Psoas muscle (tissue), 8 donors: Measurements from ENCODE around the gene PRR16. TPM values are rescaled to one million over a fixed set of nuclear protein-coding genes. Genes with fewer than 3 reads are reported as not detected.

Experiments
- ATAC-seq, 4 donors: fragments of 200-7000 bp; cut with Tn5 transposase; one replicate each; pipeline ENCODE4 v1.9.1; 2020; ENCODE audit warnings: moderate library complexity in 3 of 4, mild to moderate bottlenecking in 2 of 4
- DNase-seq, 2 donors: peaks; one replicate each; pipeline ENCODE4 v3.0.0-alpha.2; 2020
- H3K27ac ChIP-seq: fragments of 200-600 bp; one replicate; pipeline ENCODE4 v1.8.0; 2022
- H3K27me3 ChIP-seq, 3 donors: fragments of 200-600 bp in 1 of 3; one replicate each; pipeline versions ENCODE4 v1.6.1 to v1.8.0; 2013 to 2022; ENCODE audit warnings: low read length in 2 of 3, mild to moderate bottlenecking in 2 of 3, moderate library complexity in 1 of 3; ENCODE audit not compliant: insufficient read depth in 3 of 3
- H3K36me3 ChIP-seq, 2 donors: fragments of 200-600 bp in 1 of 2; one replicate each; pipeline versions ENCODE4 v1.6.1 to v1.8.0; 2013 to 2022; ENCODE audit warnings: low read depth in 1 of 2, mild to moderate bottlenecking in 1 of 2, moderate library complexity in 1 of 2; ENCODE audit not compliant: insufficient read depth in 1 of 2
- H3K4me1 ChIP-seq: fragments of 200-600 bp; one replicate; pipeline ENCODE4 v1.8.0; 2022
- H3K4me3 ChIP-seq: fragments of 200-600 bp; one replicate; pipeline ENCODE4 v1.8.0; 2022; ENCODE audit warnings: mild to moderate bottlenecking
- H3K9me3 ChIP-seq: fragments of 200-600 bp; one replicate; pipeline ENCODE4 v1.8.0; 2022
- WGBS, 3 donors: extraction: QIAGEN DNeasy Blood & Tissue Kit; methylation state at CpG; one replicate each; pipeline versions ENCODE4 v1.1.6 to v1.1.7; 2013; 5-methylcytosine and 5-hydroxymethylcytosine counted together
- intact Hi-C, 2 donors: fragments of 100-400 bp; cut with DNase I; formaldehyde crosslinking; loops; one replicate each; pipeline versions ENCODE4 v1.11.0 to v1.14.2; 2022
- polyA plus RNA-seq, 3 donors: library from polyadenylated mRNA; stranded (reverse); fragments of 200-250 nt; gene quantifications; one replicate each; pipeline ENCODE4 v1.2.3, GENCODE V29; 2013
- total RNA-seq, 4 donors: library from RNA; stranded (reverse); fragmentation: NEBNext Ultra II Directional in 2 of 4; extraction: Animal tissue kit (Norgen Biotek cat#: 25700) in 2 of 4; gene quantifications; one replicate each; pipeline versions ENCODE4 v1.2.1 to v1.2.4, GENCODE V29; 2021 to 2023
- TF ChIP-seq, protein P1 (sequence below): fragments of 200-600 bp; IDR thresholded peaks from one replicate; pipeline ENCODE4 v1.8.0; 2022; ENCODE audit warnings: antibody characterized with exemption
- donor health status: healthy with polysubstance abuse.
- donor health status: DM: no; HTN: no; CAD: no; lungs with moderate emphysema.
- donor health status: Bipolar disorder and iron deficiency.
- donor health status: healthy.
- donor health status: DM: yes; HTN: yes; CAD: no.
- donor health status: DM: no; HTN: no; CAD: no.
- donor health status: DM: no; HTN: no; CAD: no.
- donor health status: DM: yes; HTN: yes; CAD: no.

Gene PRR16
- total and polyA plus RNA-seq, 7 donors: 1.3 to 12.1 (median 3.1) TPM

DNA sequence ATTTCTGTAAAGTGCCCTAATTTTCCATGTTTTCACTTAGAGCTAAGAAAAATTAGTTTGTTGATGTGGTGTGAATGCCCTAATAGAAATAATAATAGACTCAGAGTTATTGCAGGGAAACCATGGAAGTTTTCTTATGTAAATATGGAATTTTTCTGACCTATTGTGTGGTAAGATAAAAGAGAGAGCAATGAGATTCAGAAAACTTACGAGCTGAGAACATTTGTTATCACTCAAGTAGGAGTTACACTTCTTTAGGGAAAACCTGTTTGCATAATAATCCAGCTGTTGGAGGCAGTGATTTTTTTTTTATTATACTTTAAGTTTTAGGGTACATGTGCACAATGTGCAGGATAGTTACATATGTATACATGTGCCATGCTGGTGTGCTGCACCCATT, 39.2 kb downstream of the PRR16 start:
- no peaks in the 10 kb centered on the region for H3K36me3 ChIP-seq
- H3K4me3 ChIP-seq: no peak overlapping the region
- no peak for ATAC-seq
- no peaks in the 10 kb centered on the region for H3K4me1 ChIP-seq
- 62 to 82% (median 63%) methylated on average over 1 of the region's 1 CpG for WGBS, 3 donors
- intact Hi-C loops: no loop called here
- DNase-seq: no peak
- no peaks in the 10 kb centered on the region for H3K27me3 ChIP-seq
- TF ChIP-seq, protein P1, sequence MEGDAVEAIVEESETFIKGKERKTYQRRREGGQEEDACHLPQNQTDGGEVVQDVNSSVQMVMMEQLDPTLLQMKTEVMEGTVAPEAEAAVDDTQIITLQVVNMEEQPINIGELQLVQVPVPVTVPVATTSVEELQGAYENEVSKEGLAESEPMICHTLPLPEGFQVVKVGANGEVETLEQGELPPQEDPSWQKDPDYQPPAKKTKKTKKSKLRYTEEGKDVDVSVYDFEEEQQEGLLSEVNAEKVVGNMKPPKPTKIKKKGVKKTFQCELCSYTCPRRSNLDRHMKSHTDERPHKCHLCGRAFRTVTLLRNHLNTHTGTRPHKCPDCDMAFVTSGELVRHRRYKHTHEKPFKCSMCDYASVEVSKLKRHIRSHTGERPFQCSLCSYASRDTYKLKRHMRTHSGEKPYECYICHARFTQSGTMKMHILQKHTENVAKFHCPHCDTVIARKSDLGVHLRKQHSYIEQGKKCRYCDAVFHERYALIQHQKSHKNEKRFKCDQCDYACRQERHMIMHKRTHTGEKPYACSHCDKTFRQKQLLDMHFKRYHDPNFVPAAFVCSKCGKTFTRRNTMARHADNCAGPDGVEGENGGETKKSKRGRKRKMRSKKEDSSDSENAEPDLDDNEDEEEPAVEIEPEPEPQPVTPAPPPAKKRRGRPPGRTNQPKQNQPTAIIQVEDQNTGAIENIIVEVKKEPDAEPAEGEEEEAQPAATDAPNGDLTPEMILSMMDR: no peak
- H3K9me3 ChIP-seq: no peaks in the 10 kb centered on the region
- no peak overlapping the region for H3K27ac ChIP-seq

DNA sequence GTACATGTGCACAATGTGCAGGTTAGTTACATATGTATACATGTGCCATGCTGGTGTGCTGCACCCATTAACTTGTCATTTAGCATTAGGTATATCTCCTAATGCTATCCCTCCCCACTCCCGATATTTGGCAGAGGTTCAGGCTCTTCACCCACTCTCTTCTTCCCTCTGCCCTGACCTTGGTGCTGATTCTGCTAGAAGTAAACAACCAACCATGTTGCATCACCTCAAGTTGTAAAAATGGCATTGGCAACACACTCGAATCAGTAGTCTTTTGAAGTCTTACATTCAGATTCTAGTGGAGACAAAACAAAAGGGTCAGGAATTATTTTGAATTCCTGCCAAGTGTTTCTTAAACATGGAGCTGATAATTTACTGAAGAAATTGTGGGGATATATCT, 40.0 kb downstream of the PRR16 start:
- no peaks in the 10 kb centered on the region for H3K27me3 ChIP-seq
- DNase-seq: no peak
- no peak for ATAC-seq
- TF ChIP-seq, protein P1: no peak
- no peak overlapping the region for H3K27ac ChIP-seq
- WGBS, 3 donors: 78 to 87% (median 79%) methylated on average over 2 of the region's 2 CpGs
- intact Hi-C loops: no loop called here
- H3K9me3 ChIP-seq: no peaks in the 10 kb centered on the region
- no peaks in the 10 kb centered on the region for H3K36me3 ChIP-seq
- no peak overlapping the region for H3K4me3 ChIP-seq
- H3K4me1 ChIP-seq: no peaks in the 10 kb centered on the region

DNA sequence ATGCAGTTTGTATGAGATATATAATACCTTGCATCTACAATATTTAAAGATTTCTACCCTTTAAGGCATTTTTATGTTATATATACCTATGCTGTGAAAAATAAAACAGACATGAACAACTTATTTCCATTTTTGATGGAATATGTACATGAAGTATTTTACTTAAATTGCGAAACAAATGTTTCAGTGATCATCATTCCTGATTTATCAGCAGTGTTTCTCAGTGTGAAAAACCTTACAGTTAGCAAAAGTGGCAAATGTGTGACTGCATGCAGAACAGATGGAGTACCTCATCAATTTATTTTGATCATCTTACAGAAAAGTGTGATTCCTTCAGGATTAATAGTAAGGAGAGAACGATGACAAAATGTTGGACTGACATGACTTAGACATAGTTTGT, 43.1 kb downstream of the PRR16 start:
- TF ChIP-seq, protein P1: no peak
- Histone ChIP-seq H3K4me3 (no peak overlapping the region), H3K27me3 (no peaks in the 10 kb centered on the region), H3K27ac (no peak overlapping the region), H3K4me1 (no peaks in the 10 kb centered on the region), H3K36me3 (no peaks in the 10 kb centered on the region), H3K9me3 (no peaks in the 10 kb centered on the region)
- intact Hi-C loops: no loop called here
- WGBS, 3 donors: 79 to 83% (median 82%) methylated on average over 2 of the region's 2 CpGs
- DNase-seq (no peak), ATAC-seq (no peak)

DNA sequence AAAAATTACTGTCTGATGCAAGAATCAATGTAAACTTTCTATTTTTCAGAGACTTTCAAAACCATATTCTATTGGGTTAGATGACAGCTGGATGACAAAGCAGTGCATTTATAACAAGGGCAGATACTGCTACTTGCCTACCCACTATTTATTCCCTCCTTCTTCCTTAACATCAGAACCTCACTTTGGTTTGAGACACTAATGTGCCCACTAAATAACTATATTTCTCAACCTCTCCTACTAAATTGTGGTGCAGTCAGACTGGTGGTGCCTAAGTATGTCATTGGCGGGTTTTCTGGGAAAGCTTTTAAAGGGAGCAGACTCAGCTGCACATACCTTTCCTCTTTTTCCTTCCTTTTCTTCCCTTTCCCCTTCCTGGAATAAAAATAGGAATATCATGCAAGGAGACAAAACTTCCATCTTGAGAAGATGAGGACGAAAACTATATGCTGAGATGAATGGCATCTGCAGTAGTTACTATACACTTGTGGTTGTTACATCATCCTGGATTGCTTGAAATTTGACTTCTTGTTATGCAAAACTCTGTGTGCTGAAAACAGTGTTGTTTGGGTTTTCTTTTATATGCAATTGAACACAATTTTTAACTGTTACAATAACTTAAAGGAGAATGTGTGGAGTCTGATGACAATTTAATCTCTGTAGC, 43.8 kb downstream of the PRR16 start:
- TF ChIP-seq, protein P1: no peak
- 79 to 84% (median 82%) methylated on average over 2 of the region's 2 CpGs for WGBS, 3 donors
- DNase-seq: no peak
- intact Hi-C loops: no loop called here
- H3K36me3 ChIP-seq: no peaks in the 10 kb centered on the region
- H3K27me3 ChIP-seq: no peaks in the 10 kb centered on the region
- H3K4me3 ChIP-seq: no peak overlapping the region
- H3K9me3 ChIP-seq: no peaks in the 10 kb centered on the region
- H3K4me1 ChIP-seq: no peaks in the 10 kb centered on the region
- H3K27ac ChIP-seq: no peak overlapping the region
- no peak for ATAC-seq

DNA sequence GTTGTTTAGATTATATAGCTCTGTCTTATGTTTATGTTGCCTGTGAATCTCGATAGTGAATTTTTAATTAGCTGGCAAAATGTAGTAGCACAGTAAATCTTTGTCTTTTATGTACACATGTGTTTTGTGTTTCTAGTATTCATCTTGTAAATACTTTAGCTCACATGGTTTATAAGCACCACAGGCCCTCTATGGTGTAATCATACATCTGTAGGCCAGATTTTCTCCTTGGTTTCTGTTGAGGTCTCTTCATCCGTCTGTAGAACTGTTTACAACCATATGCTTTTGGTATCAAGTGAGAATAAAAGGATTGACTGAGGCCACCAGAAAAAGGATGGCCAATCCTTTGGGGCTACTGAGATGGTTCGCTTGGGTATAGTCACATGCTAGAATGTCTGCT, 45.0 kb downstream of the PRR16 start:
- Histone ChIP-seq H3K27ac (no peak overlapping the region), H3K9me3 (no peaks in the 10 kb centered on the region), H3K4me1 (no peaks in the 10 kb centered on the region), H3K4me3 (no peak overlapping the region), H3K27me3 (no peaks in the 10 kb centered on the region), H3K36me3 (no peaks in the 10 kb centered on the region)
- intact Hi-C loops: no loop called here
- DNase-seq: no peak
- TF ChIP-seq, protein P1: no peak
- no peak for ATAC-seq
- WGBS, 3 donors: 81 to 90% (median 86%) methylated on average over 3 of the region's 3 CpGs
